22Rv1 (cell line): ENCODE data around the gene INTS11.

Experiments
- H3K27ac ChIP-seq: fragments of 450-650 bp; 2 replicates; pipeline ENCODE4 v1.5.1; 2017
- ZFX ChIP-seq: fragments of 450-650 bp; IDR thresholded peaks from 2 replicates; pipeline ENCODE4 v1.6.1; 2017; ENCODE audit warnings: antibody characterized with exemption, borderline replicate concordance
- TF ChIP-seq, protein P1 (sequence below): fragments of 450-650 bp; IDR thresholded peaks from 2 replicates; pipeline ENCODE4 v1.5.1; 2017; ENCODE audit warnings: mild to moderate bottlenecking

INTS11 gene

DNA sequence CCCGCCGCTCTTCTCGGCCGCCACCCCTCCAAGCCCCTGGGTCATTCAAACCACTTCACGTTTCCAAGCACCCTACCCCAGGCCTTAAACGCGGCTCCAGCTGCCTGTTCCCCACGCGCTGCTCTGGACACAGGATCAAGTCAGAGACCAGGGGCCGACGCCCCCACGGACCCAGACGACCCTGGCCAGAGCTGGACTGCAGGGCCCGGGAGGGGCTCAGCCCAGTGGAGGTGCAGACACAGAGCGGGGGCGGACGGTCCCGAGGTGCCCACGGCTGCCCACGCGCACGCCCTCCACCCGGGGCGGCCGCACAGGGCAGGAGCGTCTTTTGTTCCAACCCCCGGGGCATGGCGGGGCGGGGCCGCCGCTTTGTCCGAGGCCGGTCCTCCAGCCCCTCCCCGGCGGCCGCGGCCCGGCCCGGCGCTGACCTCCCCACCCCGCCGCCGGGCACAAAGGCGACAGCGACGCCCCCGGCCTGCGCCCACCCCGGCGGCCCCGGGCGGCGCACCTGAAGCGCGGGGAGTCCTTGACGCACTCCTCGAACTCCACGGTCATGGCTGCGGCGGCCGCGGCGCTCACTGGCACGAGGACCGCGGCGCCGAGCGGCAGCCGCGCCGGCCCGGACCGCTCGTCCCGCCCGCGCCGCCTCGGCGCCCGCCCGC lies 17.1 kb downstream of the INTS11 start:
- peak overlapping the region; percentile 96 for H3K27ac ChIP-seq
- TF ChIP-seq, protein P1, sequence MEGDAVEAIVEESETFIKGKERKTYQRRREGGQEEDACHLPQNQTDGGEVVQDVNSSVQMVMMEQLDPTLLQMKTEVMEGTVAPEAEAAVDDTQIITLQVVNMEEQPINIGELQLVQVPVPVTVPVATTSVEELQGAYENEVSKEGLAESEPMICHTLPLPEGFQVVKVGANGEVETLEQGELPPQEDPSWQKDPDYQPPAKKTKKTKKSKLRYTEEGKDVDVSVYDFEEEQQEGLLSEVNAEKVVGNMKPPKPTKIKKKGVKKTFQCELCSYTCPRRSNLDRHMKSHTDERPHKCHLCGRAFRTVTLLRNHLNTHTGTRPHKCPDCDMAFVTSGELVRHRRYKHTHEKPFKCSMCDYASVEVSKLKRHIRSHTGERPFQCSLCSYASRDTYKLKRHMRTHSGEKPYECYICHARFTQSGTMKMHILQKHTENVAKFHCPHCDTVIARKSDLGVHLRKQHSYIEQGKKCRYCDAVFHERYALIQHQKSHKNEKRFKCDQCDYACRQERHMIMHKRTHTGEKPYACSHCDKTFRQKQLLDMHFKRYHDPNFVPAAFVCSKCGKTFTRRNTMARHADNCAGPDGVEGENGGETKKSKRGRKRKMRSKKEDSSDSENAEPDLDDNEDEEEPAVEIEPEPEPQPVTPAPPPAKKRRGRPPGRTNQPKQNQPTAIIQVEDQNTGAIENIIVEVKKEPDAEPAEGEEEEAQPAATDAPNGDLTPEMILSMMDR = no peak
- no peak for TF ChIP-seq ZFX

DNA sequence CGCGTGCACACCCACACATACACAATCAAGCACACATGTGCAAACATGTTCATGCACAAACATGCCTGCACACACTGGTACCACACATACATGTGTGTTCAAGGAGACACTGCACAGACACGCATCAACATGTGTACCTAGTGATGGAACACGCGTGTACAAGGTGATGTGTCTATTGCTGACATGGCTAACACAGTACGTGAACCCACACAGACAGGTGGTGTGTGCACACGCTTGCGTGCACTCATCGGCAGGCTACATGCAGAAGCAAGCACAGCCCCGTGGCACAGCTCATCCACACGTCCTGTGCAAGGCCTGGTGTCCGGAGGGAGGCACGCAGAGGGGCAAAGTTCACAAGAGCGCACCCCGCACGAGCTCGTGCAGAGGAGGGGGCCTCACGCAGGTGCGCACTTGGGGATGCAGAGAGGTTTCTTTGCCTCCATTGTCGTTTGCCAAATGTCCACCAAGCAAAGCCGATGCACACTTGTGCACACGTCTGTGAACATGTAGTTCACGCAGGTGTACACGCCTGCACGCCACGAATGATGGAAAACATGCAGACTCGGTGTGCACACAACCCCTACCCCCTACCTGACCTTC lies 17.7 kb downstream of the INTS11 start:
- TF ChIP-seq, protein P1 = no peak
- TF ChIP-seq ZFX = no peak
- peak overlapping the region; percentile 96 for H3K27ac ChIP-seq

DNA sequence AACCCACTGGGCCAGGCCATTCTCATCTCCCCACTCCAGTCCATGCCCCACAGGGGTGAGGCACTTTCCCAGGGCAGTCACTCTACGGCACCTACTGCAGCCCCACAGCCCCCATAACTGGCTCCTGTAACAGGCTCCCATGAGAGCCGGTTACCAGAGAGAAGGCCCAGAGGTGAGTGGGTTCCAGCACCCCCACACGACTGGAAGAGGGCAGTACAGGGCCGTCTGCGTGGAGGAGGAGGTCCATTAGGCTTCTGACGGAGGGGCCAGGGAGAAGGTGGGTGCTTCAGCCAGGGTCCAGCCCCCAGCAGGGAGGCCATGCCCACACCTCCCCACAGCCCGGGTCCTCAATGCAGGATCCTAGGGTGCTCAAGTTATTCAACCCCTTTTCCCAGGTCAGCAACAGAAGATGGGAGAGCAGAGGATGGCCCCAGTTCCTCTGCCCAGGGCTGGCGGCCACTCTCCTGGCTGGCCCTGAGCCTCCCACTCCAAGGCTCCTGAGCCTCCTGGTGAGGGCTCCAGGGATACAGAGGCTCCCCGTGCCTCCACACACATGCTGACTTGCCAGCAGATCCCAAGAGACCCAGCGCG lies 18.3 kb downstream of the INTS11 start:
- peak overlapping the region; percentile 96 for H3K27ac ChIP-seq
- TF ChIP-seq ZFX = no peak
- TF ChIP-seq, protein P1 = no peak

GRCh38 chr1:1305300-1306069 lies 19.0 kb downstream of the INTS11 start:
- peak overlapping the region; percentile 96 for H3K27ac ChIP-seq
- TF ChIP-seq, protein P1 = no peak

DNA sequence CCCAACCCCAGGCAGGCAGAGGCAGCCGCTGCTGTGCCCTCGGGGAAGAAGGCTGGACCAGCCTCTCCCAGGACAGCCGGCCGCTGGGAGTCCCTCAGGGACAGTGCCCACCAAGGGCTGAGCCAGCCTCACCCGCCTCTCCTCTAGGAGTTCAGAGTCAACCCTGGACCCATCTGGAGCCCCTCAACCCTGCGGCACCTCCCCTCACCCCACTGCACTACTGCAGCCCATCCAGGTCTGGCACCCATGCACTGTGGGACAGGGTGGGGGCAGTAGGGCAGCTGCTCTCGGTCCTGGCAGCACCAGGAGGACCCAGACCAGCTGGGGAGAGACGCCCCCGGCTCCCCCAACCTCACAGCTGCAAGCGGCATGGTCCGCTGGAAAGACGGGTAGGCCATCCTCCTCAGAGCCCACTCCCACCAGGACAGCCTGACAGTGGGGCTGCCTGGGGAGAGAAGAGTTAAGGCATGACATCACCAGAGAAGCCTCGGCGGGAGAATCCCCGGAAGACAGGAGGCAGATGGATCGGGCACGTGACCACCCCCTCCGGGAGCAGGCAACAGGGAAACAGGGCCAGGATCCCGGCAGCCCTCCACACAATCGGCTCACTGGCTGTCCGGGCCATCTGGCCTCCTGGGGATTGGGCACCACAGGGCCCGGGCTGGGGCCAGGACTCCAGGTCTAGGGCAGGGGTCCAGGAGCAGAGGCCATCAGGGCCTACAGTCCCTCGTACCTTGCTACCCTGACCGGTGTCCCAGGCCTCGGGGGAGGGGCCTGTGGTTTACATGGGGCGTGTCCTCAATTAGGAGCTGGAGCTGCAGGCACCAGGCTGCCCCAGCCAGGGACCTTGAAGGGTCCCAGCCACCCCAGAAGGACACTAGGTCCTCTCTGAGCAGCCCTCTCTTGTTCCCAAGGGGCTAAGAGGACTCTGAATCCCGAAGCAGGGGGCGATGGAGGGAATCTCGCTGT lies 19.8 kb downstream of the INTS11 start:
- TF ChIP-seq, protein P1 = no peak
- no peak for TF ChIP-seq ZFX

DNA sequence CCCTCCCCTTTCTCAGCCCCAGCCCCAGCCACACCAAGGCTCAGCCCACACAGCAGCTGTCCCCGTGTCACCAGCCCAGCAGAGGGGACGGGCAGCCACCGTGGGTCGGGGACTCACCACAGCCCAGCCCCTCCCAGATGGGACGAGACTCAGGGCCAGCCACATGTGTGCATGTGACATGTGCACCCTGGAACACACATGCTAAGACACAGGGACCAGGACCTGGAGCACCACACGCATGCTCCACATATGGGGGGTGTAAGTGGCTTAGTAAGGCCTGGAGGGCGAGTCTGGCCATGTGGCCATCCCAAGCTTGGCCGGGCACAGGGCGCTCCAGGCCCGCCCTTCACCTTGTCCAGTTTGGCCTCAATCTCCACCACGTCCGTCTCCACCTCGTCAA lies 20.7 kb downstream of the INTS11 start:
- no peak overlapping the region for H3K27ac ChIP-seq
- no peak for TF ChIP-seq ZFX
- TF ChIP-seq, protein P1 = no peak

More for the DNA sequence above, 19.8 kb downstream of the INTS11 start:
- peak overlapping the region; percentile 96; the same call in 1 of the 2 replicates for H3K27ac ChIP-seq
